K562 (cell line): ENCODE data around the gene ZNF490. TPM values are rescaled to one million over a fixed set of nuclear protein-coding genes. Genes with fewer than 3 reads are reported as not detected.

Experiments used
- ARID3A ChIP-seq: IDR thresholded peaks from 2 replicates; pipeline ENCODE4 v1.6.1; 2012; ENCODE audit warnings: low read depth, low read length, improper control_type of control experiment, borderline replicate concordance
- EGR1 ChIP-seq: fragments of 450-650 bp; conservative IDR thresholded peaks from 2 replicates; pipeline ENCODE4 v1.6.1; 2017; ENCODE audit warnings: mild to moderate bottlenecking
- FOXK2 ChIP-seq, 2 experiments: fragments of 450-650 bp; IDR thresholded peaks in 1 of 2; conservative IDR thresholded peaks in 1 of 2; 2 replicates each; pipeline ENCODE4 v1.6.1; 2016; ENCODE audit warnings: low read depth in 2 of 2, mild to moderate bottlenecking in 1 of 2
- POLR2AphosphoS5 ChIP-seq: IDR thresholded peaks from 2 replicates; pipeline ENCODE4 v1.6.1; 2011; ENCODE audit warnings: mild to moderate bottlenecking, low read depth, low read length, moderate library complexity; ENCODE audit not compliant: control insufficient read depth, insufficient read depth
- POLR2G ChIP-seq: fragments of 200-400 bp; formaldehyde crosslinking; IDR thresholded peaks from 2 replicates; pipeline ENCODE4 v1.6.1; 2017; ENCODE audit warnings: low read depth, mild to moderate bottlenecking, antibody characterized with exemption, low read length, moderate library complexity
- PREB ChIP-seq: sonication (generic); formaldehyde crosslinking; IDR thresholded peaks from 2 replicates; pipeline ENCODE4 v1.8.1; 2023; ENCODE audit warnings: mild to moderate bottlenecking, missing genetic modification reagents
- RFX1 ChIP-seq: fragments of 450-650 bp; IDR thresholded peaks from 2 replicates; pipeline ENCODE4 v1.6.1; 2016; ENCODE audit warnings: mild to moderate bottlenecking, moderate library complexity
- SMARCA4 ChIP-seq: fragments of 450-650 bp; IDR thresholded peaks from 2 replicates; pipeline ENCODE4 v1.6.1; 2016
- TAF9B ChIP-seq: fragments of 450-650 bp; IDR thresholded peaks from 2 replicates; pipeline ENCODE4 v1.6.1; 2018; ENCODE audit warnings: mild to moderate bottlenecking; ENCODE audit not compliant: partially characterized antibody
- U2AF1 ChIP-seq: fragments of 200-400 bp; formaldehyde crosslinking; optimal IDR thresholded peaks from 2 replicates; pipeline ENCODE3; 2017; ENCODE audit warnings: mild to moderate bottlenecking, low read depth, low read length, moderate library complexity
- USF2 ChIP-seq: sonication (generic); formaldehyde crosslinking; IDR thresholded peaks from 2 replicates; pipeline ENCODE4 v1.5.0; 2020; ENCODE audit warnings: missing genetic modification reagents
- ZBTB1 ChIP-seq: sonication (generic); formaldehyde crosslinking; IDR thresholded peaks from 2 replicates; pipeline ENCODE4 v1.8.1; 2023; ENCODE audit warnings: missing genetic modification reagents, low read depth, mild to moderate bottlenecking, borderline replicate concordance
- ZBTB7A ChIP-seq: IDR thresholded peaks from 2 replicates; pipeline ENCODE4 v1.6.1; 2011; ENCODE audit warnings: low read depth, mild to moderate bottlenecking, low read length, moderate library complexity, borderline replicate concordance; ENCODE audit not compliant: control insufficient read depth
- ZFP91 ChIP-seq: sonication (generic); formaldehyde crosslinking; IDR thresholded peaks from 2 replicates; pipeline ENCODE4 v1.8.0; 2022; ENCODE audit warnings: mild to moderate bottlenecking, missing genetic modification reagents
- ZKSCAN1 ChIP-seq: fragments of 150-350 bp; IDR thresholded peaks from 2 replicates; pipeline ENCODE4 v1.6.1; 2016; ENCODE audit warnings: low read depth, low read length
- ZNF274 ChIP-seq: IDR thresholded peaks from 2 replicates; pipeline ENCODE4 v1.6.1; 2011; ENCODE audit warnings: low read depth, mild to moderate bottlenecking, low read length, moderate library complexity, borderline replicate concordance
- ZNF395 ChIP-seq: fragments of 200-800 bp; sonication (Bioruptor generic); IDR thresholded peaks from 2 replicates; pipeline ENCODE4 v1.6.1; 2017; ENCODE audit warnings: missing genetic modification characterization, missing compliant biosample characterization
- ZNF431 ChIP-seq: sonication (generic); formaldehyde crosslinking; IDR thresholded peaks from 2 replicates; pipeline ENCODE4 v1.8.0; 2022; ENCODE audit warnings: mild to moderate bottlenecking, missing genetic modification reagents
- polyA plus RNA-seq, 8 experiments: library from polyadenylated mRNA; depleted of rRNA in 4 of 8; stranded (reverse) in 5 of 8; unstranded in 3 of 8; fragments of >200 nt; fragmentation: Nextera tagmentation in 2 of 8; fragmentation: Illumina TruSeq in 1 of 8; extraction: Ambion mirVana in 2 of 8; extraction: Trizol in 1 of 8; gene quantifications; 2 replicates each; pipeline versions ENCODE4 v1.2.1 to v1.2.3, GENCODE V29; 2011 to 2014; ENCODE audit warnings: inconsistent platforms in 1 of 8, missing spikeins in 1 of 8
- total RNA-seq, 7 experiments: library from RNA; depleted of rRNA in 6 of 7; stranded (reverse); fragments of >200 nt in 6 of 7; fragmentation: Illumina TruSeq in 2 of 7; extraction: Trizol in 2 of 7; gene quantifications; 2 replicates each; pipeline versions ENCODE4 v1.2.1 to v1.2.3, GENCODE V29; 2011 to 2021; ENCODE audit warnings: low replicate concordance in 1 of 7

Gene ZNF490
- total and polyA plus RNA-seq, 9 of the 15 experiments (the other 6 are each of a cell fraction or from before 2014, with no cell fraction given), result 0.90 to 8.3 (median 4.4) TPM

- TF ChIP-seq ZBTB7A (peak; percentile 92), USF2 (CRISPR knock-in tag) (peak; percentile 9; the same call in 1 of the 2 replicates), POLR2AphosphoS5 (peak; percentile 59), TAF9B (peak; percentile 60), ZFP91 (CRISPR knock-in tag) (no peak), EGR1 (0 out of 2 replicates have a peak, but pooled peaks have one; percentile 10), U2AF1 (peak; percentile 49), FOXK2 (conservative IDR thresholded peaks at IDR 0.05 in 1 of 2, IDR thresholded peaks at IDR 0.05 in 1 of 2; ENCODE audit: low read depth in 2 of 2) (peak; percentile 12 to 59), ZNF431 (no peak), POLR2G (peak; percentile 94), ZNF395 (CRISPR knock-in tag) (0 out of 2 replicates have a peak, but pooled peaks have one; percentile 62), PREB (CRISPR knock-in tag) (no peak), ZBTB1 (CRISPR knock-in tag) (peak; percentile 86), SMARCA4 (peak; percentile 23; the same call in 1 of the 2 replicates), RFX1 (peak; percentile 34; the same call in 1 of the 2 replicates), ARID3A (peak; percentile 57; the same call in 1 of the 2 replicates), ZKSCAN1 (peak; percentile 65), ZNF274 (no peak)
Measured at GRCh38 chr19:12551060-12551832, 59.4 kb downstream of the ZNF490 start, which contains the start of gene ZNF564 (continued).
